Nucleus accumbens (tissue), 56 donors: ENCODE data around the gene MBD1.
"Not testable (repeated sequence)": the region's sequence is repeated elsewhere in the genome, so short reads cannot be mapped to it uniquely, and the experiment has no call there.

Source experiments
- DNase-seq, 56 donors: peaks; one replicate each; lab custom pipeline; 2025; lab: John Stamatoyannopoulos, UW

Gene MBD1

DNA sequence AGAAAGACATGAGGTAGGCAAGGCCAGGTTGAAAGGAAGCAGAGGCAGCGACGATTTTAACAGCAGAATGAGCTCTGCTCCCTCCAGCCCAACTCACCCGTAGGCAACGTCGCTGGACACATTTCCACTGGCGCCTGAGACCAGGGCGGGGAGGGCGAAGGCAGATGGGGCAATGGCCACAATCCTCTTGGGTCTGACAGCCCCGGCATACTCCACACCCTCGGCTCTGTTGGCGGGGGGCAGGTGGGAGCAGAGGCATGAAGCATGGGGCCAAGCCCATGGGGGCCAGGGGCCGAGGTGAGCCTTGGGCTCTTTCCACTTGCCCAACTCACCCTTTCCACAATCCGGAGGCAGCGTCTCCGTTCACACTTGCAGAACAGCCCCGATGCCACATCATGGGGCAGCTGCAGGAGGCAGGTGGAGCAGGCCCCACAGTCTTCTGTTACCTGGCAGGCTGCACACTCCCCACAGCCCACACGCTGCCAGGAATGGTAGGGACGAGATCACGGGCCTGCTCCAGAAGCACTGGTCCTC, 5.8 kb downstream of the MBD1 start:
- no peak for DNase-seq

DNA sequence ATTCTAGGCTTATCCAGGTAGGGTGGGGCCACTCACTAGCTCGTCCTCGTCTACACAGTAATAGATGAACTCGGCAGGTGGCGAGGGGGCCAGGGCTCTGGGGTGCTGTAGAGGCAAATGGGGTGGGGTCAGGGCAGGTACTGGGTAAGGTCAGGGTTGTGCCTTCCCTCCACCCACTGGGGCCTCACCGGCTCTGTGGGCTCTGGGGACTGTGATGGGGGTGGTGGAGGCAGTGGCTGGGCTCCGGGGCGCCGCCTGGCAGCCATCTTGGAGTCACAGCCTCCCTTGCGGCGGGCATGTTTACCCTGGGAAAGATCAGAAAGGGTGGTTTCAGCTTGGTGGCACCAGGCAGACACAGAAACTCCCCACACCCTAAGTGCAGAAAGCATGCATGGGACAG, 6.4 kb downstream of the MBD1 start:
- no peak for DNase-seq

DNA sequence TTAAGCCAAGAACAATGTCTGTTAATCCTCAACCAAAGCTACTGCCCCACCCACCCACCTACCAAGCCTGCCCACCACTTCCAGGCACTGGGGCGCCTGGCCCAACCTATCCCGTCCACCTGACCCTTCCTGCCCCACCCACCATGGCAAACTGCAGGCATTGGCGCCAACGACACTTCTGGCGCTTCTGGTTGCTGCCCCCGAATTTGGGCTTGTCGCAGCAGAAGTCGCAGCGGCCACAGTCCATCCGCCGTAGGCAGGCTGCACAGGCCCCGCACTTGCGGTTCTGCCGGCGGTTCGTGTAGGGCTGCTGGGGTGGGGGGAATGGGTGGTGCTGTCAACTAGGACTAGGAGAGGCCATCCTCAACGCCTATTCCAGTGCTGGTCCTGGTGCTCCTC, 7.3 kb downstream of the MBD1 start:
- no peak for DNase-seq

DNA sequence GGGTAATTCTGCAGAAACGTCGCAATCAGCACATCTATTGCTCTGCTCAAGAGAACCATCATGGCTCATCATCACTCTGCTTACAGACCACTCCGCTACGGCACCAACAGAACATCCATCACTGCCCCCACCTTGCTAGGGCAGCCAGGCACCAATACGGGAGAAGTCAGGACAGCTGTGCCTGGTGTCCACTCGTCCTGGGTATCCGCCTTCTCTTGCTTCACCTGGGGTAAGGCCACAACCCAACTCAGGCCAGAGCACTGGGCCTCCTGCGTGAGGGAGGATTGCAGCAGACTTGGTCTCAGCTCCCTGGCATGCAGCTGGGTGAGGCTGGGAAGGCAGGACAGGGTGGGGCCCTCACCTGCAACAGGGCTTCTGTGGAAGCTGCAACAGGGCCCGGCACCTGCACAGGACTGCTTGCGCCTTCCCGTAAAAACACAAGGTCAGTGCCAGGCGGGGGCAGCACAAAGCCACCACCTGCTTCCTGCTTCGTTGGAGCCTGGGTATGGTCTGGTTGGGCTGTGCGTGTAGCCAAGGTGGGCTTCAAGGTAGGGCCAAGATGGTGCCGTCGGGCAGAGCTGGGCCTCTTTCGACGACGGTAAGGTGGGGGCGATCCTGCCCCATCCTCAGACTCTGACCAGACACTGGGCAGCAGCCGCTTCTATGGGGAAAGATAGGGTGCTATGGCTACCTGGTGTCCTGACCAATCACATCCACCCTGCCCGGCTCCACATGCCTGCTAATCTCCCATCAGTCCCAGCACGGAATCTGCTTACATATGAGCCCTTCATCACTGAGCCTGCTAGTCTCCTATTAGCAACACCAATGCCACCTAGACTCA, 7.9 kb downstream of the MBD1 start:
- DNase-seq = no peak

DNA sequence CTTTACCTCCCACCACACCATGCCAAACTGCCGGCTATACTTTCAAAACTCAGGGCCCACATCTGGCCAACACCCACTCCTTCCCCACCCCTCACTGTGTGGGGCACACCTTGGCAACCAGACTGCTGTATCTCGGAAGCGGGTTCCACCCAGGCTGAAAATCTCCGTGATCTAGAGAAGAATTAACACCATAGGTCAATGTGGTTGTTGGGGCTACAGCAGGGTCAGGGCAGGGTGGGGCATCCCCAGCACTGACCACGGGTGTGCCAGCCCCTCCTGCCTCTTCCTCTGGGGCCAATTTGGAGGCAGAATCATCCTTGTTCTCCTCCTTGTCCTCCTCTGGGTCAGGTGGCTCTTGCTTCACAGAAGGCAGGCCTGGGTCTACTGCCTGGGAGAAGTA, 8.8 kb downstream of the MBD1 start:
- DNase-seq = no peak

DNA sequence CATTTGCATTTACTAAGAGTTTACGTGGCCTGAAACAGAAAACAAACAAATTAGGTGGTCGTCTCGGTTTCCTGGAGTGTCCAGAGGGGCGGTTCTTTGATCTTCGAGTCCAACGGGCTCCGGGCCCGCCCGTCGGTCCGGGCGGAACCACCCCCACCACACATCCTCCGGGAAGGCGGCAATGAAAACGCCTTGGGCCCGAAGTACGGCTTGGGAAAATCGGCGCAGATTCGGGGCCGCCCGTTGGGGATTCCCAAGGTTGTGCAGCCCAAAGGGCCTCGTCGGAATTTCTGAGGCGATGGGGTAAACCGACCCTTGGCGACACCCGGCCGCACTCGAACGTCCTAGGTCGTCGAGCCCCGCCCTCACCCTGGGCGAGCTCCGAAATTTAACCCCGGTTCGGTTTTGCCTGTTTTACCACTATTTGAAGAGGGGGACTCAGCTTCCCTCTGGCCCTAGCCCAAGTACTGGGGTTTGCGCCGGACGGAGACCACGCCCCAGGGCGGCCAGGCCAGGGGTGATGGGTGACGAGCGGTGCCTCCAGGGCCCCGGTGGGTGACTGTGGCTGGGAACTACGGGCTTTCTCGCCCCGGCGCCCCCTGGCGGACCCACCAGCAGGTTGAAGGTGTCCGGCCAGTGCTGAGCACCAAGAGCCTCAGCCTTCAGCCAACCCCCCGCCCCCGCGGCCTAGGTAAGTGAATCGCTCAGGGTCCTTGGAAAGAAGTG, 13.1 kb downstream of the MBD1 start:
- peak in 40 of 56 donors; percentile 14 to 81 (median 36) for DNase-seq

DNA sequence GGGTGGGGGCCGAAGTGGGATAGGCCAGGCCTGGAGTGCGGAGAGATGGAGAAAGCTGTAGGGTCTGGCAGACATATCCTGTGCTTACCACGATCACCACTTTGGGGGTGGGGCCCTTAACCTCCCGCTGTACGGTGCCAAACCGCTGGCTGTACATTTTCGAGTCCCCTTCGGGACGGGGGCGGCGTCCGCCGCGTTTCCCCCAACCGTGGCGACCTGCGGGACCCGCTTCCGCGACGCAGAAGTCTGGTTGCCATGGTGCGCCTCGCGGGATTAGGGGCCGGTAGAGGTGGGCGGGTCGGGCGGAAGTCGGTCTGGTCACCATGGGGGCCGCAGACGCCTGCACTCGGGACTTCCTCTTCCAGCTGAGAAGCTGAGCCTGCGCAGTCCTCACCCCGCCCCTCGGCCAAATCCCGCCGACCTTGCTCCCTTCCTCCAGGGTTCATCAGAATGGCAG, 15.0 kb downstream of the MBD1 start, which contains the start of gene CFAP53:
Gene CFAP53, minus strand, starts transcription at position 248 of the 457 bp plus-strand sequence. Its CDS starts 91 bp downstream, at position 157.
- peak in 55 of 56 donors; percentile 40 to 93 (median 75) for DNase-seq

DNA sequence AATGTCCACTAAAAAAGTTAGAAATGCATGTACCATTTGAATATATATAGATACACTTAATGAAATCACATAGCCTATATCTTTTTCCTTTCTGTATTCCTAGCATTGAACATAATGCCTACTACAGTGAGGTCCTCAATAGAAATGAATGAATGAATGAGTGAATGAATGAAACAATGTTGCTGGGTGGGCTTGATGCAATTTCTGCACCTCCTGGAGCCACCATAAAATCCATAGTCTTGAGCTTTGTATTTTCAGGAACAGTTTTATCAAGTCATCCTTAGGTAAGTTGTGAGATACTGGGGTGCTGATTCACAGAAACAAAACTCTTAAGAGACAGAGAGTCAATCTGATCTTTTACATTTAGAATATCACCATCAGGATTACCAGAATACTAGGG, 18.3 kb downstream of the MBD1 start:
- DNase-seq = no peak

DNA sequence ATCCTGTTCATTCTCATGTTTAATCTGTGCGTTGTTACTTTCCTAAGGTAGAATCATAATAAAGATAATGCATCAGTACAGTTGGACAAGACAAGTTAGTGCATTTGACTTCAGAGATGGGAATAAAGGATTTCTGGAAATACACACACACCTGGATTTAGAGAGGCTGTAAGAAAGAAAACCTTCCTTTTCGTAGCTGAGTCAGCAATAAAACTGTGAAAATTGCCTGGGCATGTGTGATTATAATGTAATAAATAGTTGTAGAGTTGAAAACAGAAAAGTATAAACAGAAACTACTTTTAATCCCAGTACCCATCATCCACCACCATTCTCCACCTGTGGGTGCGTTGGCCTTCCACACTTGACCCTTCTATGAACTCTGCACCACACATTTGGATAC, 30.4 kb downstream of the MBD1 start:
- DNase-seq = no peak

DNA sequence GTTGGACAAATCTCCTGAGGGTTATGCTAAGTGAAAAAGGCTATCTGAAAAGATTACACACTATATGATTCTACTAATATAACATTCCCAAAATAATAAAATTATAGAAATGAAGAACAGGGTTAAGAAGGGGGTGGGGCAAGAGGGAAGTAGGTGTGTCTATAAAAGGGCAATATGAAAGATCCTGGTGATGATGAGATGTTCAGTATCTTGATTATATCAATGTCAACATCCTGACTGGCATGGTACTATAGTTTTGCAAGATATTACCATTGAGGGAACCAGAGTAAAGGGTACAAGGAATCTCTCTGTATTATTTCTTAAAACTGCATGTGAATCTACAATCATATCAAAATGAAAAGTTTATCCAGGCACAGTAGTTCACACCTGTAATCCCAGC, 31.7 kb downstream of the MBD1 start:
- DNase-seq = no peak

DNA sequence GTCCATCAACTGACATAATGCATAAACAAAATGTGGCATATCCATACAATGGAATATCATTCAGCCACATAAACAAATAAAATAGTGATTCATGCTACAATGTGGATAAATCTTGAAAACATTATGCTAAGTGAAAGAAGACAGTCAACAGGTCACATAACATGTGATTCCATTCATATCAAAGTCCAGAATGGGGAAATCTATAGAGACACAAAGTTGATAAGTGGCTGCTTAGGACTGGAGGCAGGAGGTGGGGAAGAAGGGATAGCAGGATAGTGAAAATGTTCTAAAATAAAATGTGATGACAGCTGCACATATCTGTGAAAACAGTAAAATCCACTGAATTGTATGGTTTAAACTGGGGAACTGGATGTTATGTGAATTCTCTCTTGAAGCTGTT, 33.8 kb downstream of the MBD1 start:
- no peak for DNase-seq

DNA sequence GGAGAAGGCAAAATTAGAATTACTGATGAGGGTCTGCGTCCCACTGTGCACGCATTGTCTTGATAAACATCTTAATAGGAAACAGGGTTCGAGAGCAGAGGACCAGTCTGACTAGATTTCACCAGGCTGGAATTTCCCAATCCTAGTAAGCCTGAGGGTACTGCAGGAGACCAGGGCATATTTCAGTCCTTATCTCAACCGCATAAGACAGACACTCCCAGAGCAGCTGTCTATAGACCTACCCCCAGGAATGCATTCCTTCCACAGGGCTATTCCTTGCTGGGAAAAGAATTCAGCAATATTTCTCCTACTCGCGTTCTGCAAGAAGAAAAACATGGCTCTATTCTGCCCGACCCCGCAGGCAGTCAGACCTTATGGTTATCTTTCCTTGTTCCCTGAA, 39.6 kb downstream of the MBD1 start:
- DNase-seq = not testable (repeated sequence)

DNA sequence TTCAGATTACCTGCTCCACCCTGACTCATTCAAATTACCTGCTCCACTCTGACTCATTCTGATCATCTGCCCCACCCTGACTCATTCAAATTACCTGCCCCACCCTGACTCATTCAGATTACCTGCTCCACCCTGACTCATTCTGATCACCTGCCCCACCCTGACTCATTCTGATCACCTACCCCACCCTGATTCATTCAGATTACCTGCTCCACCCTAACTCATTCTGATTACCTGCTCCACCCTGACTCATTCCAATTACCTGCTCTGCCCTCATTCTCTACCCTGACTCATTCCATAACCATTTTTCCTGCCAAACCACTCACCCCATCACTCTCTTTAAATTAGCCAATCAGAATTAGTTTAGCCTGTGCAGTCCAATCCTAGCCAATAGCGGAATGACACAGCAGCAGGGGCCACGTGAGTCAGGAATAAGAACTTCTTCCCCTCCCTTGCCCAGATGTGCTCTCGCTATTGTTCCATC, 41.2 kb downstream of the MBD1 start:
- peak in 20 of 56 donors; percentile 1 to 73 (median 40) for DNase-seq

DNA sequence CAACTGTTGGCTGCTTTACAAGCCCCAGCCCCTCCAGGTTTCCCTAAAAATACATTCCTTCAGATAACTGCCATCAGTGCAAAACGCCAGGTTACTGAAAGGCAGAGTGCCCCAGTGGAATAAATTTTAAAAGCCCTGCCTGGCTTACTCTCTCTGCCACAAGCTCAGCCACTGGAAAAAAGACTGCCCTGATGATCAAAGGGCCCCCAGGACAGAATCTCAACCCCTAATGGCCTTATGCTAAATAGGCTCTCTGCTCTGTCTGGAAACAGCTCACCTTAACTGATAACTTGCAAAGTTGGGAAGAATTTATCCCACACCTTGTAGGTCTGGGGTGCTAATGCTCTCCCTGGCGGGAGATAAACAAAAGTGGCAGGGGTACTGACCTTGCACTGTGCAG, 48.9 kb downstream of the MBD1 start:
- DNase-seq = no peak

DNA sequence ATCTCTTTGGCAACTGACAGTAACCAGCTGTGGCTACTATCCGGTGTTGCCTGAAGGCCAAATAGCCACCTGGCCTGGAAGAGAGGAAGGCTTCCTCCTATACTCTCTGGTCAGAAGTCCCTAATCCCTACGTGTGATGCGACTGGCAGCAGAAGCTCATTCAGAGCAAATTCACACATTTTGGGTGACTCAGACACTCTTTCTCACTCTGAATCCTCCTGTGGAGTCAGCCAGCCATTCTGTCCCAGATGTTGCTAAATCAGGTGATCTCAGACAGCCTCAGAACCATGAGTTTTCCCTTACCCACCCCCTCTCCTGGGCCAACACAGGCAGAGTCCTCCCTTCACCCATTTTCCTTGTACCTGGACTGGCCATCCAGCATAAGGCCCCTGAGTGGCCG, 49.7 kb downstream of the MBD1 start:
- no peak for DNase-seq

DNA sequence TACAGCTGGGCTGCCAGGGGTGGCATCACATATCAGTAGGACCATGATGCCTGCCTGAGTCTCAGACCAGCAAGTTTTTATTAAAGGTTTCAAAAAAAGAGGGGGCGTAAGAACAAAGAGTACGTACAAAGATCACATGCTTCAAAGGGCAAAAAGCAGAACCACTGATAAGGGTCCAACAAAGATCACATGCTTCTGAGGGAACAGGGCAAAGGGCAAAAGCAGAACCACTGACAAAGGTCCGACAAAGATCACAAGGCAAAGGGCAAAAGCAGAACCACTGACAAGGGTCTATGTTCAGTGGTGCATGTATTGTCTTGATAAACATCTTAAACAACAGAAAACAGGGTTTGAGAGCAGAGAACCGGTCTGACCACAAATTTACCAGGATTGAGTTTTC, 61.1 kb downstream of the MBD1 start:
- DNase-seq = not testable (repeated sequence)
